Ureter (tissue), 1 donor: Measurements from ENCODE around the gene TRMT2A. TPM values are rescaled to one million over a fixed set of nuclear protein-coding genes. Genes with fewer than 3 reads are reported as not detected.
"Not testable (repeated sequence)": the region's sequence is repeated elsewhere in the genome, so short reads cannot be mapped to it uniquely, and the experiment has no call there.

ENCODE experiments used
- DNase-seq: peaks from one replicate; pipeline ENCODE4 v3.0.0-alpha.2; 2020; ENCODE audit warnings: low spot score
- total RNA-seq: library from RNA; stranded (reverse); gene quantifications from one replicate; pipeline ENCODE4 v1.2.4, GENCODE V29; 2023
- donor health status: DM: yes; HTN: yes; CAD: no.

Gene TRMT2A, protein sequence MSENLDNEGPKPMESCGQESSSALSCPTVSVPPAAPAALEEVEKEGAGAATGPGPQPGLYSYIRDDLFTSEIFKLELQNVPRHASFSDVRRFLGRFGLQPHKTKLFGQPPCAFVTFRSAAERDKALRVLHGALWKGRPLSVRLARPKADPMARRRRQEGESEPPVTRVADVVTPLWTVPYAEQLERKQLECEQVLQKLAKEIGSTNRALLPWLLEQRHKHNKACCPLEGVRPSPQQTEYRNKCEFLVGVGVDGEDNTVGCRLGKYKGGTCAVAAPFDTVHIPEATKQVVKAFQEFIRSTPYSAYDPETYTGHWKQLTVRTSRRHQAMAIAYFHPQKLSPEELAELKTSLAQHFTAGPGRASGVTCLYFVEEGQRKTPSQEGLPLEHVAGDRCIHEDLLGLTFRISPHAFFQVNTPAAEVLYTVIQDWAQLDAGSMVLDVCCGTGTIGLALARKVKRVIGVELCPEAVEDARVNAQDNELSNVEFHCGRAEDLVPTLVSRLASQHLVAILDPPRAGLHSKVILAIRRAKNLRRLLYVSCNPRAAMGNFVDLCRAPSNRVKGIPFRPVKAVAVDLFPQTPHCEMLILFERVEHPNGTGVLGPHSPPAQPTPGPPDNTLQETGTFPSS
- 81.8 TPM for total RNA-seq

DNA sequence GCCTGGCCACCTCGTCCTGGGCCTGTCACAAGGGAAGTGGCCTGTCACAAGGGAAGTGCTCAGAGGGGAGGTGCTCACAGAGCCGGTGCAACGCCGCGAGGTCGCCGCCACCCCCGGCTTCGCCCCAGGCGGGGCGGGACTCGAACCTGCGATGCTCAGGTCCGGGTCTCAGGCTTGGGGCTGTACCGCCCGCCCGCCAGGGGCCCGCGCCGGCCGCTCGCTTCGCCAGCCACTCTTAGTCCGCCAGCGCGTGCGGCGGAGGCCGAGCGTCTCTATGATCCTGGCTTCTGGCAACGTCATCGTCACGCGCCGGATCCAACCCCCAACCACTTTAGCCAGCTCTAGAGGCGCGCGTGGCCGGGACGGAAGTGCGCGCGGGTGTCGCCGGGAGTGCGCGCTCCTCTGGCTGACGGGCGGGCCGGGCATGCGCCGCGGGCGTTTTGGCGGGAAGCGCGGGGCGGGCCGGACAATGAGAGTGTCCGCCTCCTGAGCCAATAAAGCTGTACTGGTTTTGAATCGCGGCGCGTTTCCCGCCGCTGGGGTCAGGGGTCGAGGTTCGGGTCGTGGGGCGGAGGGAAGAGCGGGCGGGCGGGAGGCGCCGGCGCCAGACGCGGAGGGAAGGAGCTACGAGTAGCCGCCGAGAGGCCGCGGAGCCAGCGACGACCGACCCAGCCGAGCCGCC, at the start of gene TRMT2A:
Gene TRMT2A (minus strand): TSS at position 276 of the 682 bp plus-strand sequence. CDS start 320 bp downstream, outside the sequence.
- DNase-seq: peak; percentile 98

DNA sequence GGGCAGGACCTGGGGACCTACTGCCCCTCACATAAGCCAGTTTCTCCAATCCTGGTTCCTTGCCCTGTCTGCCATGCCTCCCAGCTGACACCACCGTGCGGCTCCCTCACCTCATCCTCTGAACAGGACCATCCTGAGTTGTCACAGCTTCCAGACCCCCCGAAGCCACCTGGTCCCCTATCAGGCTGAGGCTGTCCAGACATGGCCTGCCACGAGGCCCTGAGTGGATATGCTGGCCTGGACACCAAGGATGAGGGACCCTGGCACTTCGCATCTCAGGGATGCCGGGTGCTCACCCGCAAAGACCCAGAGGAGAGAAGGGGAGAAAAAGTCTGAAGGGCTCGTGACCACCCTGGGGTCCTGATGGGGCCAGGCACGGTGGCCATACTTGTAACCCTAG, 49.7 kb upstream of the TRMT2A start:
- no peak for DNase-seq

DNA sequence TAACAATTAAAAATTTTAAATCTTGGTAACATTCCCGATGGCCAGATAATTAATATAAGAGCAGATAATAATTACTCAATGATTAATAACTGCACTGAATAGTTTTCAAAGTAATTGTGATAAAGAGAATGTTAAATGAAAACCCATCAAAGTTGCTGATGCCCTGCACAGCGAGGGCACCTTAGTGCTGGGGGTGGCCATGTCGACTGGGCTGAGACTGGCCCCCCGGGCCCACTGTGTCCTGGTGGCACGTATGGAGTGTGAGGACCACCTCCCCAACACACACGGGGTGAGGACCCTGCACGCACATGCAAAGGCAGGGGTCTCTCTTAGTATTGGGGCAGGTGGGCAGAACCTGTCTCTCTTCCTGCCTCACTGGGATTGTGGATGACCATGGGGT, 48.9 kb upstream of the TRMT2A start:
- no peak for DNase-seq

DNA sequence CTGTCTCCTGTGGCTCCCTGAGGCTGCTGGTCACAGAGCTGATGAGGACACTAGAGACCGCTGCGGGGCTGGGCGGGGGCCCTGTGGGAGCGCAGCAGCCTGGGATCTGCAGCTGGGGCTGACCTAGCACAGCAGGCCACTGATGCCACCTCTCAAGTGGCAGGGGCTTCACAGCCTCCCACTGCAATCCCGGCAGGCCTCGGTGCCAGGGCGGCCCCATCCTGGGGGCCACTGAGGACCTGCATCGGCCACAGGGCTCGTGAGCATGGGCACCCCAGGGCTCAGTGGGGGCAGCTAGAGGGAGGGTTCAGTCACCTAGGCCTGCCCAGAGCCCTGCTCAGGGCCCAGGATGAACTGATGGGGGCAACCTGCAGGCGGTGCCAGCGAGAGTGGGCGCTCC, 48.4 kb upstream of the TRMT2A start:
- DNase-seq: no peak

DNA sequence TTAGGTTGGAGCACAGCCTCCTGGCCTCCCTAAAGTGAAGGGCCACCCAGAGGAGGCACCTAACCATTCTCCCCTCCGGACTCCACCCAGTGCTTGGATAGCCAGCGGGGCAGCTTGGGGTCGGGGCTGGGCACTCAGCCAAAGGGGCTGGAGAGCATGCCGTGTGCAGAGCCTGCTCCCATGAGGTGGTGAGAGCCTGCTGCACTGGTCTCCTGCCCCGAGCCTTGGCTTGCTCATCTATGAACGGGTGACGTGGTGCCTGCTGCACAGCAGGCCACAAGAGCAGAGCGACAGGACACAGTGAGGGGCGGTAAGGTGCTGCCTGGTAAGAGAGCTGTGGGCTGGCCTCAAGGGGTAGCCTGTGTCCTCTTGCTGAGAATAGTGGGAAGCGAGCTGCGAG, 47.8 kb upstream of the TRMT2A start:
- no peak for DNase-seq

DNA sequence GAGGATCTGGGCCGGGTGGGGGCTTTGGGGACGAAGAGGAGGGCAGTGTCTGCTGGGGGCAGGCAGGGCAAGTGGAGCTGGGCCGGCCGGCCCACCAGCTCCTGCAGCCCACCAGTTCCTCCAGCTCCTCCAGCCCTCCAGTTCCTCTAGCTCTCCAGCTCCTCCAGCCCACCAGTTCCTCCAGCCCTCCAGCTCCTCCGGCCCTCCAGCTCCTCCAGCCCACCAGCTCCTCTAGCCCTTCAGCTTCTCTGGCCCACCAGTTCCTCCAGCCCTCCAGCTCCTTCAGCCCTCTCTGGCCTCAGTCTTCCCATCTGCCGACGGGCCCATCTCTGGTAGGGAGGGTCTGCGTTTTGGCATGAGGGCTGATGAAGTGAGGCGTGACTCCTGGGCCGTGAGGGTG, 43.0 kb upstream of the TRMT2A start:
- no peak for DNase-seq

DNA sequence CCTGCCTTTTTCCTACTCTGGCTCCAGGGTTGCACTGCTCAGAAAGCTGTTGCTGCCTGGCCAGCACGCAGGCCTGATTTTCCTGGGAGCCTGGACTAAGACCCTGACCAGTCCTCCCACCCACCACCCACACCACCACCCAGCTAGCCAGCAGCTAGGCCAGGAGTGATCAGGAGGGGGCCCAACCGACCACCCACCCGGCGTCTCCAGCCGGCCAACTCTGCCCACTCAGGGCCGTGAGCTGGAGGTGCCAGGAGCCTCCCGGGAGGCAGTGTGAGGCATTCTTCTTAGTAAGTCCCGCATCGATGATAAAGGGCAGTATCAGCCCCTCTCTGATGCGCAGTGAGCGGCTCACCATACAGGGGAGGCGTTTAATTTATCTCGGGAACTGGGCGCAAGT, 42.5 kb upstream of the TRMT2A start:
- DNase-seq: not testable (repeated sequence)

DNA sequence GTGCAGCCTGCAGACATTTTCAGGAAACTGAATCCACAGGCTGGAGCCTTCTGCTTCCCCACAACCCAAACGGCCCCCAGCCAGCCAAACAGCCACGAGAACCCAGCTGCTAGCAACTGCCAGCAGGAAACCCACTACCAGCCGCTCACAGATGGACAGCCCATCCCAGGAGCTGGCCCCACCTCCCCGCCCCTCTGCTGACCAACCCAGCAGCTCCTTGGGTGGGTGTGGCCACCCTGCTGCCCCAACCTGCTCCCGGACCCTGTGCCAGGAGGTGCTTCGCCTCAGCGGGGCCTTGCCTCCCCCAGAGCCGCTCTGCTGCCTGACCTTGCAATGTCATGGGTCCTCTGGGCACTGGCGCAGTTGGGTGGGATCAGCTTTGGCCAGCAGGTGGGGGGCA, 42.0 kb upstream of the TRMT2A start:
- DNase-seq: no peak

DNA sequence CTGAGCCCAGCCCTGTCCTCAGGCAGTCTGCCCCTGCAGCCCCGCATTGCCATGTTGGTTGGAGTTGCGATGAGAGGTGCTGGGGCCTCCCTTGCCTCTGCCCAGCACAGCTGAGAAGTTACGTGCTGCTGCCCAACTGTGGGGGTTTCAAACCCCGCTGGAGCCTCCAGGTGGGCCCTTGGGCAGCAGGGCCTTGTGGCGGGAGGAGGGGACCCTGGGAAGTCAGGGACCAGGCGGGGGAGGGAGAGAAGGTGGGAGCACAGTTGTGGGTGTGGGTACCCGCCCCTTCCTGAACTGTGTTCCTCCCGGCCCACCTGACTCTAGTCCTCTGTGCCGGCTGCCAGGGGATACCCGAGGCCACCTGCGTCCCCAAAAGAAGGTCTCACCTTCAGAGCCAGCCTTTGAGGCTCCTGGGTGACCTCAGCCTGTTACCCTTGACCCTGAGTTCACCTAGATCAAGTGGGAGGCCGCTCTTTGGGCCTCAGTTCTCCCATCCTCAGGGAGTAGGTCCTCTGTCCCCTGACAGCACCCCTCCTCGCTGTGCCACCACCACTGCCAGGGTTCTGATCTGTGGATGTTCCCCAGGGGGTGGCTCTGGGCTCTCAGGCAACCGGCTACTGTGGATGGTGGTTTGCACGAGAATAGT, 41.5 kb upstream of the TRMT2A start:
- DNase-seq: no peak

DNA sequence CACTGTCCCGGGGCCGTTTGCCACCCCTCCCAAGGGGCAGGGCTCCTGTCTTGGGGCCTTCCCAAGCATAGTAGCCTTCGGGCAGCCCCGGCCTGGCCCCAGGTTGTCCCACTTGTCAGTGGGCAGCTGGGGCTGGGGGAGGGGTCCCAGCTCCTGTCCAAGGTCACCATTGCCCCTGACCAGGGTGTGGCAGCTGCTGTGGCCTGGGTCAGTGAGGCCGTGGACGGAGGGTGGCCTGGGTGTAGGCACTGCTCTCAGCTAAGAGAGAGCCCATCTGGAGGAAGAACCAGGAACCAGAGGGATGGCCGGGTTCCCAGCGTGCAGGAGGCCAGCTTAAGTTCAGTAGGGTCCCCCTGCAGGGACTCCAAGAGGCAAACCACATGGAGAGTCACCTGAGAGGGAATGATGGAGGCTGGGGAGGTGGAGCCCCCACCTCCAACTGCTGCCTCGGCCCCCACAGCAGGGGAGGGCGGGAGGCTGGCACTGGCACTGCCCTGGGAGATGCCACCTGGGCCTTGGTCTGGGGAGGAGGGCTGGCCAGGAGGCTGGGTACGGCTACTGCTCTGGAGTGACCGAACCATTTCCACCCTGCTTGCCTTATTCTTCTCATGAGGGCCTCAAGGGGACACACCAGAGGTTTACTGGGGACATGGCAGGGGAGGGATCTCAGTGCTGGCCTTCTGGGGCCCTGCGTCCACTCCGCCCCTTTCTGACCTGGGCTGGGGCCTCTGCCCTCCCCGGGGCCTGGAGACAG, 40.6 kb upstream of the TRMT2A start:
- no peak for DNase-seq

DNA sequence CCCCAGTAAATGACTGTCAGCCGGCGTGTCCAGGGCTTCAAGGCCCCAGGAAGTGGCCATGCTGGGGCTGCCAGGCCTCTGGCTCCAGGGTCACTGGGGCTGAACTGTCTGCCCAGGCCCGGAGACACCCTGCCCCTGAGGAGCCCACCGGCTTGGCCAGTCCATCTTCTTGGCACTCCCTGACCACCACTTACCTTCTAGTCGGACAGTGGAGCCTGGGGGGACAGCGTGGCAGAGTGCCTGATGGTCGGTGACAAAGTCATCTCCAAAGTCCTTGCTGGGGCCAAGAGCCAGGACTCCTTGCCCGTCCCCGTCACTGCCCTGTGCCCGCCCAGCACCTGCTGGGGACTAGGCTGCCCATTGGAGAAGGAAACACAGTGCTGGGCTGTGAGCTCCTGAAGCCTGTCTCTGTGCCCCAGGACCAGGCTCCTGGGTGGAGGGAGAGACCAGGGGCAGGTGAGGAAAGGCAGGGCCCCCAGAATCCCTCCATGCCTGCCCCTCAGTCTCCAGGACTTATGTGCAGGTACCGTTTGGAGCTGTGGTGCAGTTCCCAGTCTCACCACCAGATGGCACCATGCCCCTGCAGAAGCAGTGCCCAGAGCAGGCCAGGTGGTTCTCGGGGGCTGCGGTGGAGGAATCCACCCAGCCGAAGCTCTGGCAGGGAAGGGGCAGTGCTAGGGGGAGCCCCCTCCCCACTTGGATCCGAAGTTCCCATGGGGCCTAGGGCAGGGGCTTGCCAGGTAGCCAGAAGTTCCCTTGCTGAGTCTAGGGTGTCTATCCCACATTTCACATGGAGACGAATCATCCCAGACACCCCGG, 39.8 kb upstream of the TRMT2A start:
- DNase-seq: peak; percentile 90

DNA sequence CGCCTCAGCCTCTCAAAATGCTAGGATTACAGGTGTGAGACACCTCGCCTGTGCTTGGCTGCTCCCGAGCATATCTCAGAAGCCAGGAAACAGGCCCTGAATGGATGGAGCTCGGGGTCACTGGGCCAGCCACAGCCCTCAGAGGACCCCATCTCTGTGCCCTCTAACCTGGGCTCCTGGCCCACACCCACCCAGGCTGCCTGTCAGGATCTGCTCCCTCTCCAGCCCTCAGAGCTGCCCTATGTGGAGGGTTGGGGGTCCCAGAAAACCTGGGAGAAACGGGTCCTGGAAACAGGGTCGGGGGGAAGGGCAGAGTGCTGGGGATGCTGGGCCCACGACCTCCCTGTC, 39.0 kb upstream of the TRMT2A start:
- DNase-seq: no peak

DNA sequence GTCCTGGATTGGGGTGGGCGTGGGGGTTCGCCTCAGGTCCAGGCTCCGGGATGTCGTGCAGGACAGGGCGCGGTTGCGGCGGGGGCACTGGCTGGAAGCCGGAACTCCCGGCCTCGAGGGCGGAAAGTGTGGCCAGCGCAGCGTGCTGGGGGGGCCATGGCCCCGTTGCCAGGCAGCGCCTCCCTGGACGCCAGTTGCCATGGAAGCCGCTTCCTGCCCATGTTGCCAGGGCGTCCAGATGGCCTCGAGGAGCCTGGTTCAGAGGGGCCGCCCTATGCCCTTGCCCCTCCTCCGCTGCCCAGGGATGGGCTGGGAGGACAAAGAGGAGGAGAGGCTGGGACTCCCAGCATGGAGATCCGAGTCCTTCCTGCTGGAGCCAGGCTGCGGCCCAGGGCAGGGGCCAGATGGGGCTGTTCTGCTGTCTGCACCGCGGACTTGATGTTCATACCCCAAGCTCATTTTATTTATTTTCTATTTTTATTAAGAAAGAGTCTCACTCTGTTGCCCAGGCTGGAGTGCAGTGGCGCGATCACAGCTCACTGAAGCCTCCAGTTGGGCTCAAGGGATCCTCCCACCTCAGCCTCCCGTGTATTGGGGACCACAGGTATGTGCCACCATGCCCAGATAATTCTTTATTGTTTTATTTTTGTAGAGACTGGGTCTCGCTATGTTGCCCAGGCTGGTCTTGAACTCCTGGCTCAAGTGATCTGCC, 38.5 kb upstream of the TRMT2A start:
- no peak for DNase-seq

DNA sequence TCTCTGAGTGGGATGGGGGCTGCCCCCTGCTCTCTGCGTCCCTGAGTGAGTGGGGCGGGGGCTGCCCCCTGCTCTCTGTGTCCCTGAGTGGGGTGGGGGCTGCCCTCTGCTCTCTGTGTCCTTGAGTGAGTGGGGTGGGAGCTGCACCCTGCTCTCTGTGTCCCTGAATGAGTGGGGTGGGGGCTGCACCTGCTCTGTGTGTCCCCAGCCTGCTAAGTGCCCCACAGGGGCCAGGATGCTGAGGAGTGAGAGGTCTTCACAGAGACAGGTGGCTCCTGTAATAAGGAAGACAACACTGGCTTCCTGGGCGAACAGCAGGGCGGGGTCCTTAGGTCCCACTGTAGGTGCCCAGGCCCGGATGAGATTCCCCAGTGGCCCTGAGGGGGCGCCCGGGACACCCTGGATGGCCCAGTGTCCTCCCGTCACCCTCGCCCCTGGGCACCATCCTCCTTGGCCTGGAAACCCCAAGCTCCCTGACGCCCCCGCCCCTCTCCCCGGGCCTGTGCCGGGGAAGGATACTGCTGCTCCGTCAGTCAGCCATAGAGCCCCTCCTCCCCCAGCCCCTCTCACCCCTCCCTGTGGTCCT, 37.7 kb upstream of the TRMT2A start:
- DNase-seq: no peak

DNA sequence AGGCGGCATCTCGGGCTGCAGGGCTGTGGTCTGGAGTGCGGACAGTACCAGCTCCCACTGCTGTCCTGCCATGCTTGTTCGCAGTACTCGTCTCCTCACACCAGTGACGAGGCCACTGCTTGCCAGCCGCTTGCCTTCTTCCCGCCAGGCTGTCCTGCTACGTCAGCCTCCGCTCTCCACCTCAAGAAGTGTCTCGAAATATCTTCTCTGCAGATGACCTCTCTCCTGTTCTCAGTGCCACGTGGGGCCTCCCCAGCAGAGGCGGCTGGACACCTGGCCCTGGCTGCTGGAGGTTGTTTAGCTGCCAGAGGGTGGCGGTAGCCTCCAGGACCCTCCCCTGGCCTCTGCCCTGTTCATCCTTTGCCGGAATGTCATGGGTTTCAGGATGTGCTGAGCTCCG, 36.9 kb upstream of the TRMT2A start:
- no peak for DNase-seq

DNA sequence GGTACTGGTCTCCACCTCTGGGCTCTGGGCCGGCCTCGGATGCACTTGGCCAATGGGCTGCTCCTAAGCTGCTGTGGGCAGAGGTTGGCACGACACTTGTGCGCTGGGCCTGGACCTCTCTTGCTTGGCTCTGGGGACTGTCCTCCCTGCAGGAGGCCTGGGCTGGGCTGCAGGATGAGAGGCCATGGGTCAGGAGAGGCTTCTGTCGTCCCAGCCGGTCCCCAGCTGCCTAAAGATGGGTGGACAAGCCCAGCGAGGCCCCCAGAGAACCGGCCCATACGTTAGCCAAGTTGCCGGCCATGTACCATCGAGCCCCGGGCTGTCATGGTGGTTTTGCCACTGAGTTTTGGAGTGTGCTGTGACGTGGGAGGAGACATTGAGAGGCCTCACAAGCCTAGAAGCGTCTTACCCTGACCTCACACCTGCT, 35.5 kb upstream of the TRMT2A start:
- no peak for DNase-seq

DNA sequence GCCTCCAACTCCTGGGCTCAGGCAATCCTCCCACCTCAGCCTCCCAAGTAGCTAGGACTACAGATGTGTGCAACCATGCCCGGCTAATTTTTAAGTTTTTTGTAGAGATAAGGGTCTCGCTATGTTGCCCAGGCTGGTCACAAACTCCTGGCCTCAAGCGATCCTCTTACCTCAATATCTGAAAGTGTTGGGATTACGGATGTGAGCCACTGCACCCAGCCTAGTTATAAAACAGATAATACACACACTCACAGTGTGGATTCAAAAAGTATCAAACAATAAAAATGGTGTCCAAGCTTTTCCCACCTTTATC, 34.2 kb upstream of the TRMT2A start:
- no peak for DNase-seq

DNA sequence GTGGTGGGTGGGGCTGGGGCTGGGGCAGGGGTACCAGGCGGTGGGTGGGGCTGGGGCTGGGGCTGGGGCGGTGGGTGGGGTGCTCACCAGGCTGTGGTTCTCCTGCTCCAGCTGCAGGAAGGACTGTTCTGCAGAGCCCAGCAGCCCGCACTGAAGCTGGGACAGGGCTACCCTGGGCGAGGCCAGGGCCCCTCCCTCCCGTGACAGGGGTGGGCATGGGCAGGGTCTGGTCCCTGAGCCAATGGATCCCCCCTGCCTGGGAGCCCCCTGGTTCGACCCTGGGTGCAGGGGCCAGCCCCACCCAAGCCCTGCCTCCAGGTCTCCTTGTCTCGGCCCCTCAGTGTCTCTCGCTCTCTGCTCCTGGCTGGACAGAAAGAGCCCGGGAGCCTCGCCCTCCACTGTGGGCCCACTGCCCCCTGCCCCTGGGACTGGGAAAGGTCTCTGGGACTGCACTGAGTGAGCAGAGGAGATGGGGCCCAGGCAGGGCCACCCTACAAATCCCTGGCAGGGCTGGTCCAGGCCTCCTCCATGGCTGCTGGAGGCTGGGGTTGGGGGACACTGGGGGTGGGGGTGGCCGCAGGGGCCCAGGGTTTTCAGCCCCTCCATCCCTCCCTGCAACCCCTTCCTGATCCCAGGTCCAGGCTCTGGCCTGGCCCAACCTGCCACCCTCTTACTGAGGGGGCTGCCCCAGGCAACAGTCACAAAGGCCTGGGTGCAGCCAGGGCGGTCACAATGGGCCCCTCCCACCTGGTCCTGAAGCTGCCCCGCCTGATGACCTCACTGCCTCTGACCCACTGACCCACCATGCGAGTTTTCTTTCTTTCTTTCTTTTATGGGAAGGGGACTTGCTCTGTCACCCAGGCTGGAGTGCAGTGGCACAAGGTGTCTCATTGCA, 33.6 kb upstream of the TRMT2A start, which contains the start of gene CCDC188:
Gene CCDC188 (minus strand): TSS at position 675 of the 895 bp plus-strand sequence. CDS start 69 bp downstream, at position 606.
- no peak for DNase-seq
